Measurements from ENCODE around the gene TBCK. TPM values are rescaled to one million over a fixed set of nuclear protein-coding genes. Genes with fewer than 3 reads are reported as not detected.

The TBCK gene
- total and polyA plus RNA-seq, 2 of the 13 experiments (the other 11 are each of a cell fraction or from before 2014, with no cell fraction given): 51.0 to 62.4 TPM

- ATAC-seq: no peak
- Histone ChIP-seq H3K27ac (ENCODE audit: extremely low read length, insufficient read depth, low read length) (no peak overlapping the region), H3K4me3 (replicated peaks in 1 of 3; ENCODE audit: insufficient read depth in 1 of 3, low read depth in 2 of 3, low read length in 3 of 3) (no peak overlapping the region), H3K4me1 (ENCODE audit: insufficient read depth, low read length) (peaks cover 19% of the 10 kb centered on the region), H2AFZ (ENCODE audit: low read length) (no peak overlapping the region), H4K20me1 (ENCODE audit: insufficient read depth, low read length) (no peaks in the 10 kb centered on the region), H3K27me3 (ENCODE audit: control insufficient read depth in 1 of 2, insufficient read depth in 2 of 2, low read length in 2 of 2) (no peaks in the 10 kb centered on the region), H3K4me2 (ENCODE audit: low read depth, low read length) (no peak overlapping the region), H3K9ac (ENCODE audit: insufficient read depth, low read depth, low read length) (no peak overlapping the region), H3K9me3 (ENCODE audit: low read length) (no peaks in the 10 kb centered on the region), H3K36me3 (replicated peaks in 1 of 2; ENCODE audit: control insufficient read depth in 1 of 2, insufficient read depth in 2 of 2, low read length in 2 of 2) (peaks cover 0 to 4% of the 10 kb centered on the region in 2 experiments; a peak in 1 of 5 replicates), H3K79me2 (ENCODE audit: insufficient read depth, low read length) (no peaks in the 10 kb centered on the region)
- TF ChIP-seq ZNF788 (CRISPR knock-in tag; IDR thresholded peaks at IDR 0.05; ENCODE audit: borderline replicate concordance): no peak
- TF ChIP-seq ZNF841 (CRISPR knock-in tag; IDR thresholded peaks at IDR 0.05; ENCODE audit: borderline replicate concordance): no peak
- no peak for TF ChIP-seq ZNF329 (CRISPR knock-in tag; IDR thresholded peaks at IDR 0.05; ENCODE audit: low read depth)
- no peak for TF ChIP-seq TFDP2 (CRISPR knock-in tag; IDR thresholded peaks at IDR 0.05)
- no peak for TF ChIP-seq KDM6A (CRISPR knock-in tag; IDR thresholded peaks at IDR 0.05; ENCODE audit: low read depth)
- TF ChIP-seq SOX13 (IDR thresholded peaks at IDR 0.05): no peak
- TF ChIP-seq SOX13 (CRISPR knock-in tag; conservative IDR thresholded peaks at IDR 0.05 in 1 of 2, IDR thresholded peaks at IDR 0.05 in 1 of 2): no peak
- FAIRE-seq: no peak
- CTCF ChIA-PET (ENCODE audit: low intra/inter-chr PET ratio, low total read pairs): no interaction called here
- intact Hi-C loops (cut with micrococcal nuclease; ENCODE audit: unreplicated experiment) (no loop called here), in situ Hi-C loops (cut with HindIII; ENCODE audit: extremely low pct_ligation_motif_present, low pct_unique_long_range_greater_than_20kb) (no loop called here)
- POLR2A ChIA-PET: no interaction called here
- no peak for DNase-seq (ENCODE audit: low spot score)
- BruUV-seq (replicated peaks): no TSS peak
These were observed 257.1 kb downstream of the TBCK start for GRCh38 chr4:106058921-106059320.

GRCh38 chr4:106056914-106057313 is 259.1 kb downstream of the TBCK start:
- no peak for ATAC-seq
- TF ChIP-seq ZNF136 (CRISPR knock-in tag; IDR thresholded peaks at IDR 0.05; ENCODE audit: low read depth): no peak
- no peak for TF ChIP-seq NFIB (CRISPR knock-in tag; IDR thresholded peaks at IDR 0.05; ENCODE audit: borderline replicate concordance)
- TF ChIP-seq MTF1 (CRISPR knock-in tag; IDR thresholded peaks at IDR 0.05): no peak
- no peak for TF ChIP-seq PTBP1 (IDR thresholded peaks at IDR 0.05; ENCODE audit: low read depth, low read length, poor library complexity, severe bottlenecking)
- no peak for TF ChIP-seq KLF16 (CRISPR knock-in tag; IDR thresholded peaks at IDR 0.05)
- TF ChIP-seq NFIC (IDR thresholded peaks at IDR 0.05; ENCODE audit: low read length): no peak
- no peak for TF ChIP-seq MTA1 (CRISPR knock-in tag; IDR thresholded peaks at IDR 0.05; ENCODE audit: borderline replicate concordance)
- TF ChIP-seq HES4 (CRISPR knock-in tag; IDR thresholded peaks at IDR 0.05; ENCODE audit: borderline replicate concordance): no peak
- TF ChIP-seq RFXAP (CRISPR knock-in tag; IDR thresholded peaks at IDR 0.05; ENCODE audit: borderline replicate concordance): no peak
- TF ChIP-seq ZBTB25 (CRISPR knock-in tag; IDR thresholded peaks at IDR 0.05): no peak
- TF ChIP-seq NCOA2 (CRISPR knock-in tag; IDR thresholded peaks at IDR 0.05): no peak
- TF ChIP-seq YEATS4 (CRISPR knock-in tag; IDR thresholded peaks at IDR 0.05; ENCODE audit: borderline replicate concordance): no peak

More at GRCh38 chr4:106056914-106057313, 259.1 kb downstream of the TBCK start:
- H3K9ac ChIP-seq (ENCODE audit: insufficient read depth, low read depth, low read length): no peak overlapping the region
- no peak for DNase-seq (ENCODE audit: low spot score)
- no TSS peak for BruUV-seq (replicated peaks)
- in situ Hi-C loops (cut with HindIII; ENCODE audit: extremely low pct_ligation_motif_present, low pct_unique_long_range_greater_than_20kb): no loop called here
- POLR2A ChIA-PET: no interaction called here
- CTCF ChIA-PET (ENCODE audit: low intra/inter-chr PET ratio, low total read pairs): no interaction called here
- no peaks in the 10 kb centered on the region for H3K4me1 ChIP-seq (ENCODE audit: insufficient read depth, low read length)
- no peaks in the 10 kb centered on the region for H3K9me3 ChIP-seq (ENCODE audit: low read length)
- no peak overlapping the region for H3K4me3 ChIP-seq (replicated peaks in 1 of 3; ENCODE audit: insufficient read depth in 1 of 3, low read depth in 2 of 3, low read length in 3 of 3)
- peaks cover 0 to 4% of the 10 kb centered on the region in 2 experiments; a peak in 1 of 5 replicates for H3K36me3 ChIP-seq (replicated peaks in 1 of 2; ENCODE audit: control insufficient read depth in 1 of 2, insufficient read depth in 2 of 2, low read length in 2 of 2)
- no peak overlapping the region for H3K27ac ChIP-seq (ENCODE audit: extremely low read length, insufficient read depth, low read length)
- no peaks in the 10 kb centered on the region for H3K27me3 ChIP-seq (ENCODE audit: control insufficient read depth in 1 of 2, insufficient read depth in 2 of 2, low read length in 2 of 2)
- no peak overlapping the region for H3K4me2 ChIP-seq (ENCODE audit: low read depth, low read length)
- H2AFZ ChIP-seq (ENCODE audit: low read length): no peak overlapping the region
- FAIRE-seq: no peak
- no peaks in the 10 kb centered on the region for H3K79me2 ChIP-seq (ENCODE audit: insufficient read depth, low read length)
- intact Hi-C loops (cut with micrococcal nuclease; ENCODE audit: unreplicated experiment): no loop called here
- H4K20me1 ChIP-seq (ENCODE audit: insufficient read depth, low read length): no peaks in the 10 kb centered on the region
